Keratinocyte (primary cell): ENCODE results near the gene CXCL5. TPM values are rescaled to one million over a fixed set of nuclear protein-coding genes. Genes with fewer than 3 reads are reported as not detected.

Experiments
- DNase-seq: peaks from one replicate; pipeline ENCODE4 v3.0.0-alpha.2; 2011; ENCODE audit warnings: low read depth, missing footprints, low spot score
- FAIRE-seq: peaks from 2 replicates; lab custom pipeline; 2011; peaks lifted over from hg19 to GRCh38; lab: Jason Lieb, UNC
- H2AFZ ChIP-seq: 2 replicates; pipeline ENCODE4 v1.6.0; 2012; ENCODE audit warnings: low read length, control low read depth, inconsistent platforms; ENCODE audit not compliant: control insufficient read depth
- H3K27ac ChIP-seq: 2 replicates; pipeline ENCODE4 v1.5.1; 2011; ENCODE audit warnings: low read length; ENCODE audit not compliant: control insufficient read depth, insufficient read depth
- H3K27me3 ChIP-seq: 3 replicates; pipeline ENCODE4 v1.6.0; 2011; ENCODE audit warnings: low read length; ENCODE audit not compliant: control insufficient read depth, insufficient read depth; ENCODE audit errors: extremely low read depth
- H3K36me3 ChIP-seq, 2 experiments: 2 replicates in 1 of 2; 3 replicates in 1 of 2; pipeline ENCODE4 v1.5.1; 2011; ENCODE audit warnings: low read length in 2 of 2, mild to moderate bottlenecking in 1 of 2; ENCODE audit not compliant: control insufficient read depth in 2 of 2, insufficient read depth in 2 of 2; ENCODE audit errors: extremely low read depth in 1 of 2
- H3K4me1 ChIP-seq: 3 replicates; pipeline ENCODE4 v1.5.1; 2011; ENCODE audit warnings: low read length; ENCODE audit not compliant: control insufficient read depth, insufficient read depth; ENCODE audit errors: extremely low read depth
- H3K4me2 ChIP-seq: 3 replicates; pipeline ENCODE4 v1.6.0; 2011; ENCODE audit warnings: low read depth, low read length; ENCODE audit not compliant: control insufficient read depth, insufficient read depth; ENCODE audit errors: extremely low read depth
- H3K4me3 ChIP-seq, 3 experiments: fragments of 200-600 bp in 1 of 3; sonication (generic) in 1 of 3; 2 replicates in 2 of 3; 3 replicates in 1 of 3; pipeline ENCODE4 v1.5.1; 2011 to 2016; ENCODE audit warnings: low read length in 3 of 3, mild to moderate bottlenecking in 3 of 3, control low read depth in 2 of 3, inconsistent platforms in 1 of 3, low read depth in 1 of 3, mixed read lengths in 1 of 3, mixed run types in 1 of 3, moderate library complexity in 1 of 3; ENCODE audit not compliant: control insufficient read depth in 2 of 3, insufficient read depth in 2 of 3; ENCODE audit errors: extremely low read depth in 1 of 3
- H3K79me2 ChIP-seq: 2 replicates; pipeline ENCODE4 v1.6.0; 2012; ENCODE audit warnings: low read length; ENCODE audit not compliant: control insufficient read depth, insufficient read depth
- H3K9ac ChIP-seq: 3 replicates; pipeline ENCODE4 v1.6.0; 2011; ENCODE audit warnings: low read length; ENCODE audit not compliant: control insufficient read depth, insufficient read depth; ENCODE audit errors: extremely low read depth
- H3K9me1 ChIP-seq: 3 replicates; pipeline ENCODE4 v1.6.0; 2011; ENCODE audit warnings: low read length; ENCODE audit not compliant: control insufficient read depth, insufficient read depth; ENCODE audit errors: extremely low read depth
- H3K9me3 ChIP-seq: 2 replicates; pipeline ENCODE4 v1.5.1; 2012; ENCODE audit warnings: low read depth, low read length; ENCODE audit not compliant: control insufficient read depth
- H4K20me1 ChIP-seq: 3 replicates; pipeline ENCODE4 v1.6.0; 2011; ENCODE audit warnings: low read length; ENCODE audit not compliant: control insufficient read depth, insufficient read depth; ENCODE audit errors: extremely low read depth
- EZH2 ChIP-seq: IDR thresholded peaks from one replicate; pipeline ENCODE4 v1.6.1; 2012; ENCODE audit warnings: inconsistent platforms, mild to moderate bottlenecking, low read length, moderate library complexity
- dilution Hi-C: fragments of 300-500 bp; cut with MboI; formaldehyde crosslinking; loops from one replicate; pipeline ENCODE4 v1.7.0; 2020; ENCODE audit warnings: low sequenced_read_pairs; ENCODE audit not compliant: extremely low pct_ligation_motif_present
- polyA plus RNA-seq, 5 experiments: library from polyadenylated mRNA; depleted of rRNA in 3 of 5; stranded (reverse) in 3 of 5; stranded (forward) in 1 of 5; unstranded in 1 of 5; fragments of >200 nt; gene quantifications; 1 replicate in 1 of 5; 2 replicates in 3 of 5; 3 replicates in 1 of 5; pipeline versions ENCODE4 v1.2.1 to v1.2.3, GENCODE V29; 2011 to 2012; ENCODE audit warnings: missing spikeins in 2 of 5, low read depth in 1 of 5, low replicate concordance in 1 of 5
- TF ChIP-seq, protein P1 (sequence below), 3 experiments: IDR thresholded peaks in 1 of 3; conservative IDR thresholded peaks in 1 of 3; optimal IDR thresholded peaks in 1 of 3; 2 replicates in 2 of 3; 3 replicates in 1 of 3; pipeline versions ENCODE3 to v1.5.1; 2011; ENCODE audit warnings: low read length in 3 of 3, mild to moderate bottlenecking in 3 of 3, moderate library complexity in 2 of 3, control low read depth in 1 of 3, inconsistent platforms in 1 of 3; ENCODE audit not compliant: insufficient read depth in 2 of 3; ENCODE audit errors: extremely low read depth in 1 of 3

The CXCL5 gene
- polyA plus RNA-seq, 1 donor (not counting 4 experiments of a cell fraction or from before 2014, with no cell fraction given), result 0.76 TPM

GRCh38 chr4:73988061-73988460 lies 10.4 kb downstream of the CXCL5 start, which contains the start of gene PPBP:
TSS of gene PPBP (minus strand) at chr4:73988190. CDS start at chr4:73988103, 87 bp downstream.
- H3K9me3 ChIP-seq, result no peaks in the 10 kb centered on the region
- no peak within 1 kb of the TSS for H3K27ac ChIP-seq
- H4K20me1 ChIP-seq, result no peaks in the 10 kb centered on the region
- H3K79me2 ChIP-seq, result no peaks in the 10 kb centered on the region
- no peak for TF ChIP-seq EZH2
- TF ChIP-seq, protein P1, sequence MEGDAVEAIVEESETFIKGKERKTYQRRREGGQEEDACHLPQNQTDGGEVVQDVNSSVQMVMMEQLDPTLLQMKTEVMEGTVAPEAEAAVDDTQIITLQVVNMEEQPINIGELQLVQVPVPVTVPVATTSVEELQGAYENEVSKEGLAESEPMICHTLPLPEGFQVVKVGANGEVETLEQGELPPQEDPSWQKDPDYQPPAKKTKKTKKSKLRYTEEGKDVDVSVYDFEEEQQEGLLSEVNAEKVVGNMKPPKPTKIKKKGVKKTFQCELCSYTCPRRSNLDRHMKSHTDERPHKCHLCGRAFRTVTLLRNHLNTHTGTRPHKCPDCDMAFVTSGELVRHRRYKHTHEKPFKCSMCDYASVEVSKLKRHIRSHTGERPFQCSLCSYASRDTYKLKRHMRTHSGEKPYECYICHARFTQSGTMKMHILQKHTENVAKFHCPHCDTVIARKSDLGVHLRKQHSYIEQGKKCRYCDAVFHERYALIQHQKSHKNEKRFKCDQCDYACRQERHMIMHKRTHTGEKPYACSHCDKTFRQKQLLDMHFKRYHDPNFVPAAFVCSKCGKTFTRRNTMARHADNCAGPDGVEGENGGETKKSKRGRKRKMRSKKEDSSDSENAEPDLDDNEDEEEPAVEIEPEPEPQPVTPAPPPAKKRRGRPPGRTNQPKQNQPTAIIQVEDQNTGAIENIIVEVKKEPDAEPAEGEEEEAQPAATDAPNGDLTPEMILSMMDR (optimal IDR thresholded peaks at IDR 0.05 in 1 of 3, IDR thresholded peaks at IDR 0.05 in 1 of 3, conservative IDR thresholded peaks at IDR 0.05 in 1 of 3; ENCODE audit: extremely low read depth in 1 of 3, insufficient read depth in 2 of 3, low read length in 3 of 3), result no peak
- DNase-seq (no peak), FAIRE-seq (peak; percentile 60)
- no peak within 1 kb of the TSS for H3K4me2 ChIP-seq
- H3K36me3 ChIP-seq, result no peaks in the 10 kb centered on the region
- no peak within 1 kb of the TSS for H3K4me3 ChIP-seq
- no peak within 1 kb of the TSS for H2AFZ ChIP-seq
- dilution Hi-C loops, result no loop called here
- no peaks in the 10 kb centered on the region for H3K4me1 ChIP-seq
- no peak within 1 kb of the TSS for H3K9ac ChIP-seq
- no peaks in the 10 kb centered on the region for H3K27me3 ChIP-seq
- no peaks in the 10 kb centered on the region for H3K9me1 ChIP-seq

DNA sequence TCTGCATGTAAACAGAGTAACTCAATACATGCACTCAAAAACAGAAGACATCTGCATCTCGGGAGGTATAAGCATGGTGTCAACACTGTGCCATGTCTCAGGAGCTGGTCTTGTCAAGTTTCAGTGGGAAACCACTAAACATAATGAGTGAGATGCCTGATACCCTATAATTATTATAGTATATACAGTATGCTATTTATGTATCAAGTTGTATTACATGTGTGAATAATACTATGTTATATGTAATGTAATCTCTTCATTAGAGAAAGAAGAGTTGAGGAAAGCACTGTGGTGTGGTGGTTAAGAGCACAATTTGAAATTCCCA lies 13.0 kb downstream of the CXCL5 start:
- H3K4me3 ChIP-seq, result no peak overlapping the region
- H3K79me2 ChIP-seq, result no peaks in the 10 kb centered on the region
- H3K4me1 ChIP-seq, result no peaks in the 10 kb centered on the region
- no peaks in the 10 kb centered on the region for H3K9me3 ChIP-seq
- FAIRE-seq (no peak), DNase-seq (no peak)
- no peaks in the 10 kb centered on the region for H3K36me3 ChIP-seq
- no peaks in the 10 kb centered on the region for H3K27me3 ChIP-seq
- H2AFZ ChIP-seq, result no peak overlapping the region
- H4K20me1 ChIP-seq, result no peaks in the 10 kb centered on the region
- no peak overlapping the region for H3K9ac ChIP-seq
- no peaks in the 10 kb centered on the region for H3K9me1 ChIP-seq
- no peak overlapping the region for H3K4me2 ChIP-seq
- TF ChIP-seq, protein P1 (optimal IDR thresholded peaks at IDR 0.05 in 1 of 3, IDR thresholded peaks at IDR 0.05 in 1 of 3, conservative IDR thresholded peaks at IDR 0.05 in 1 of 3; ENCODE audit: extremely low read depth in 1 of 3, insufficient read depth in 2 of 3, low read length in 3 of 3), result no peak
- no peak for TF ChIP-seq EZH2
- H3K27ac ChIP-seq, result no peak overlapping the region
- dilution Hi-C loops, result no loop called here
